ENCODE measurements around the gene SLC18A3.

- TF ChIP-seq TCF12 (IDR thresholded peaks at IDR 0.05; ENCODE audit: low read depth) (no peak), REST (IDR thresholded peaks at IDR 0.05; ENCODE audit: low read depth) (no peak), RAD21 (IDR thresholded peaks at IDR 0.05; ENCODE audit: low read depth) (no peak), MAX (IDR thresholded peaks at IDR 0.05) (no peak), TAF1 (IDR thresholded peaks at IDR 0.05; ENCODE audit: low read depth) (no peak), EP300 (IDR thresholded peaks at IDR 0.05; ENCODE audit: borderline replicate concordance) (no peak), USF1 (IDR thresholded peaks at IDR 0.05) (no peak), ZBTB7A (IDR thresholded peaks at IDR 0.05; ENCODE audit: low read depth) (no peak), NFIC (IDR thresholded peaks at IDR 0.05) (no peak)
These were observed 33.3 kb downstream of the SLC18A3 start for GRCh38 chr10:49643241-49644034.
